ENCODE results near the gene DAAM1.

The DAAM1 gene

GRCh38 chr14:59314953-59315599 is 126.6 kb downstream of the DAAM1 start:
- no peak for DNase-seq (ENCODE audit: low read depth)

GRCh38 chr14:59316151-59316830 is 127.8 kb downstream of the DAAM1 start:
- DNase-seq (ENCODE audit: low read depth) = no peak

GRCh38 chr14:59317346-59317745 is 128.9 kb downstream of the DAAM1 start:
- no peak for DNase-seq (ENCODE audit: low read depth)

GRCh38 chr14:59317798-59318505 is 129.5 kb downstream of the DAAM1 start:
- no peak for DNase-seq (ENCODE audit: low read depth)

DNA sequence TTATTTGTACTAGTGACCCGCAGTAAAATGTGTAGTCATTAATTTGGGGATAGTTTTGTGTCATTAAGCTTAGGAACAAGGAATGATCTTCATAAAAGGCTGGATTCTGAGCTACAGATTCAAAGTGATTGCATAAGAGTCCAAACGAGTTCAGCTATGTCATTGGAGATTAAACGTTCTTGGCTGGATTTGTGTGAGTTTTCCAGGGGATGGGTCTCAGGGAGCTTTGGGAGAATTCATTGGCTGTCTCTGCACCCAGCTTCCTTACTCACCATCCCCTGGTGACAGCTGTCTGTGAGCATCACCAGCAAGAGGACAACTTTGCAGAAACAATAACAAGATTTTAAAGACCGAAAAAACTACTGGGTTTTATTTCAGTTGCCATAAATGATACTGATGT is 130.4 kb downstream of the DAAM1 start:
- DNase-seq (ENCODE audit: low read depth) = no peak

DNA sequence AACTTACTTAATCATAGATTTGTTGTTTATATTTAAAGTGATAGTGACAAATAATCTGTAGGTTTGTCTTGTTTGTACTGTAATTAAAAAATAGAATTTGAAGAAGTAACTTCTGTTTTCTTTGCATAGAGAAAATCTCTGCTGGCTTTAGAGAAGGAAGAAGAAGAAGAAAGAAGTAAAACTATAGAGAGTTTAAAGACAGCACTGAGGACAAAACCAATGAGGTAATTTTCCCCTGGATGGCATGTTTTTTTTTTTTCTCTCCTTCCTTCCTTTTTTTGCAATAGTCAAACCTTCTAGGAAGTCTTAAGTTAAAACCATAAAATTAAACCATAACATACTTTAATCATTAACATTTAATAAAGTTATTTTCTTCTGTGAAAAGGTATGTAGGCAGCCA is 131.9 kb downstream of the DAAM1 start:
- no peak for DNase-seq (ENCODE audit: low read depth)

DNA sequence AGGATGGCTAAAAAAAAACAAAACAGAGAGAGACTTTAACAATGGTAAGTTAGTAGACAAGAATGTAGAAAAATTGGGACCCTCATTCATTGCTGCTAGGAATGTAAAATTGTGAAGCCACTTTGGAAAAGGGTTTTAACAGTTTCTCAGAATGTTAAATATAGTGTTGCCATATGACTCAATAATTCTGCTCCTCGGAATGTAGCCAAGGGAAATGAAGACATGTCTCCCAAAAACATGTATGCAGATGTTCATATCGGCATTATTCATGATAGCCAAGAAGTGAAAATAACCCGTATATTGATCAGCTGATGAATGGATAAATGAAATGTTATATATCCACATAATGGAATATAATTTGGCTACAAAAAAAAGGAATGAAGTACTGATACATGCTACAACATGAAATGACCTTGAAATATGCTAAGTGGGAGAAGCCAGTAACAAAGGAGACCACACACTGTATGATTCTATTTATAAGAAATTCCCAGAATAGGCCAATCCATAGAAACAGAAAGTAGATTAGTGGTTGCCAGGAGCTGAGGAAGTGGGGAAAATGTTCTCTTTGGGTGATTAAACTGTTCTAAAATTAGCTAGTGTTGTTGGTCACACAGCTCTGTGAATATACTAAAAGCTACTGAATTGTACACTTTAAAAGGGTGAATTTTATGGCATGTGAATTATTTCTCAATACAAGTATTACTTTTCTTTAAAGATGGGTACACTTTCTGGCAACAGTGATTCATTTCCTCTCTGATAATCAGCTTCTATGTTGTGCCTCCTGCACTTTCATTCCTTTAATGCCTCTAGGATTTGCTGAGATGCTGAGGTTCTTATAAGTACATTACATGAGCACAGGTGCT is 132.5 kb downstream of the DAAM1 start:
- DNase-seq (ENCODE audit: low read depth) = no peak

- no peak for DNase-seq (ENCODE audit: low read depth)
Measured at GRCh38 chr14:59321626-59321949, 133.1 kb downstream of the DAAM1 start.

DNA sequence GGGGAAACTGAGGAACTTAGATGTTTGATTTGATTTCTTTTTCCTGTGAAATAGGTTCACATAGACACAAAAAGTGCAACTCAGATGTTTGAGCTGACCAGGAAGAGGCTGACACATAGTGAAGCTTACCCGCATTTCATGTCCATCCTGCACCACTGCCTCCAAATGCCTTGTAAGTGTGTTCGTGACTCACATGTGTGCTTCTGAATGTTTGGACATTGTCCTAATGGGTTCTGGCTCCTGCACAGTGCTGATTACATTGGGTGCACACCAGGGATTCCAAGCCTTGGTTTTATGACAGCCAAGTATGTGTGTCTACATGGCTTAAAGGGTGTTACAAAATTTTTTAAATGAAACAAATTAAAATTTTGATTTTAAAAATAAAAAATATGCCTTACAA is 137.4 kb downstream of the DAAM1 start:
- no peak for DNase-seq (ENCODE audit: low read depth)

- no peak for DNase-seq (ENCODE audit: low read depth)
Measured at GRCh38 chr14:59328454-59328853, 140.0 kb downstream of the DAAM1 start.

- DNase-seq (ENCODE audit: low read depth) = no peak
Measured at GRCh38 chr14:59330455-59330854, 142.0 kb downstream of the DAAM1 start.

DNA sequence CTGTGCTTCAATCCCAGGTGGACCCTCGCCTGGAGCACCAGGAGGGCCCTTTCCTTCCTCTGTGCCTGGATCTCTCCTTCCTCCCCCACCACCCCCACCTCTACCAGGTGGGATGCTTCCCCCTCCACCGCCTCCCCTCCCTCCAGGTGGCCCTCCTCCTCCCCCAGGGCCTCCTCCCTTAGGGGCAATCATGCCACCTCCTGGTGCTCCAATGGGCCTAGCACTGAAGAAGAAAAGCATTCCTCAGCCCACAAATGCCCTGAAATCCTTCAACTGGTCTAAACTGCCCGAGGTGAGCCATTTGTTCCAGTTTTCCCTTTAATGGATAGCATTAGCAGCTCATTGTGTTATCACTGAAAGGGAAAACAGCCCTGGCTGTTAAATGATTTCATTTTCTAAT is 142.8 kb downstream of the DAAM1 start:
- no peak for DNase-seq (ENCODE audit: low read depth)

DNA sequence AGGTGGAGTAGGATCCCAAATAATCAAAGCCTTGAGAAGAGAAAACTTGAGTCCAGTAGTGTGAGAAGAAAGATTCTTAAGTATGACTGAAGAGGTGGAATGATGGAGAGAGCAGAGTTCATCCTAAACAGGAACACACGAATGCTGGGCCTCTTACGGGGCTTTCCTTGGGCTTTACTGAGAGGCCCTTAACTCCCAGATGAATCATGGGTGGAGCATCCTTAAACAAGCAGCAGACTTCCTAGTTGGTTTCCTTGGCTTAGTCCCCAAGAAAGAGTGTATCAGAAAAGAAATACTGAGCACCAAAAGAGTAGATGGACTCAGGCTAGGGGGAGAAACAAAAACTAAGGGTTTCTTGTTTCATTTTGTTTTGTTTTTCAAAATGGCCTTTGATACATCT is 144.3 kb downstream of the DAAM1 start:
- no peak for DNase-seq (ENCODE audit: low read depth)

DNA sequence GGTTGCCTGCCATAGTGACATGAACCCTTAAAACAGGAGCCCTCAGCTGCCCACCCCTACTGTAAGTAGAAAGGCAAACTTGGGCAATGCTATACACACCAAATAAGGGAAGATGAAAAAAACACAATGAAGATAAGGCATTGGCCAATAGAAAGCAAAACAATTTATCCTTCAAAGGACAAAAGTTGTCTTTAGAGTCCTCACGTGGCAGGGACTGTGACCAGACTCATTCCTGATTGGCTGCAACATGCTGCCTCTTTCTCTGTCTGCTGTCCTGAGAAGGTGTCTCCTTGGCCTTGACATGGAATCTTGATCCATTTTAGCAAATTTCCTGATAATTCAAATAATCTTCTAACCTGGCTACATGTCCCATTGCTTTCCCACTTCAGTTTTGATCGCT is 144.8 kb downstream of the DAAM1 start:
- DNase-seq (ENCODE audit: low read depth) = no peak

DNA sequence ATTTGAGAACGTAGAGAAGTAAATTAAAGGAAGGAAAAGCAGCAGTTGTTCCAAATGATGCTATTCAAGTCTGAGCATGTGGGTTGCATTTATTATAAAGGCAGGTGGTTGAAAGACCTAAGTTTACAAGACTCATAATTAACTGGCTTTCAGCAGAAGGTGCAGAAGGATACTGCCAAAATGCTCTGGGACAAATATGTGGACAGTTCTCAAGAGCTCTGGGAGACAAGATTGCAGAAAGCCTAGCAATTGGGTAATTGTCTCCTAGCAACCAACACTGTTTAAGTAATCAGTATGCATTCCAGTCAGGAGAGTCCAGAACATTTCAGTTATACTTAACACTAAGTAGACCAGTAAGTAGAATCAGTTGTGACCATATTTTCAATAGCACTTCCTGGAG is 145.2 kb downstream of the DAAM1 start:
- no peak for DNase-seq (ENCODE audit: low read depth)

DNA sequence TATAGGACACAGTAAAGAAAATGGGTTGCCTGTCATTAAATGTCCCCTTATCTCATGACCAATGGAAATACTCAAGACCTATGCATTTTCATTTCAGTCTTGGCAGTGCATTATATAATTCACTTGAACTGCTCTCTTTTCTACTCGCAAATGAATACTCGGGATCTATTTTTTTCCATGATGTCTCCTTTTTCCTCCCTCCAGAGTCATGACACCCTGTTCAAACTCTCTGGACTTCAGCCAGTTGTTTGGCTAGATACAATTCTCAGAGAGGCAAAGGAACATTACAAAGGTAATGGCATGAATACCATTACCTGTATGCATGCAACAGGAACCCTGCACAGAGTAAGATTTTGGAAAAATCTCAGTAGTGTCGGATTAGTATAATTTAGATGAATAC is 145.8 kb downstream of the DAAM1 start:
- DNase-seq (ENCODE audit: low read depth) = no peak

GRCh38 chr14:59336098-59336497 is 147.6 kb downstream of the DAAM1 start:
- no peak for DNase-seq (ENCODE audit: low read depth)

DNA sequence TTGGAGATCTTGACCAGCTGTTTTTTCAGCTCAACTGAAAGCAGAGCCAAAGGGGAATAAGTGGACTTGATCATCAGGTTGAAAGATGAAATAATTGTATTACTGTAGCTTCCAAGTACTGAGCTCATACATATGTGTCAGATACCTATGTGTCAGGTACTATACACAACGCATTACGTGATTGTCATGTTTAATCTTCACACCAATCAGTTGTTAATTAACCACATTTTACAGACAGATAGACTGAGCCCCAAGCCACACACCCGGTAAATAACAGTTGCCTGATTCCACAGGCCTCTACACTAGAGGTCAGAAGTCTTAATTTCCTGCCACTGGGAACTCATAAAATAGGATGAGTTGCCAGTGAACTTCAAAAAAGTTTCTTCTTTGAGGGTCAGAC is 148.2 kb downstream of the DAAM1 start:
- no peak for DNase-seq (ENCODE audit: low read depth)

DNA sequence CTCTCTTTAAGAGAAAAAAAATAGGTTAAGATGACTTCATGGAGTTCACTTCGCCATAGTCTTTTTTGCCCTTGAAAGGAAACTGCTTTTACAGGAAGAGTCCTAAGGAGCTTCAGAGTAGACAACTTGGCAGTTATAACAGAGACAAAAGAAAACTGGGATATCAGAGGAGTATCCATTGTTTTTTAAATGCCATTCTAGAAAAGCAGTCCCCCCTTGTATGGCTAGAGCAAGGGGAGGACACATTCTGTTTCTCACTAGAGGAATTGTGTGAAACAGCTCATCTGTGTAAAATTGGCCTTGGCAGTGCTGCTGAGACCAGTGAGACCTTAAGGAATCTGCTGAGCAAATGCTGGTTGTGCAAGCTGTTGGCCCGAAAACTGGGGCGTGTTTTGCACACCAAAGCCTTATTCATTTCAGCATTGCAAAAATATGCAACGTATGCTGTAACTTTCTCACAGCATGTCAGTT is 148.7 kb downstream of the DAAM1 start:
- no peak for DNase-seq (ENCODE audit: low read depth)

DNA sequence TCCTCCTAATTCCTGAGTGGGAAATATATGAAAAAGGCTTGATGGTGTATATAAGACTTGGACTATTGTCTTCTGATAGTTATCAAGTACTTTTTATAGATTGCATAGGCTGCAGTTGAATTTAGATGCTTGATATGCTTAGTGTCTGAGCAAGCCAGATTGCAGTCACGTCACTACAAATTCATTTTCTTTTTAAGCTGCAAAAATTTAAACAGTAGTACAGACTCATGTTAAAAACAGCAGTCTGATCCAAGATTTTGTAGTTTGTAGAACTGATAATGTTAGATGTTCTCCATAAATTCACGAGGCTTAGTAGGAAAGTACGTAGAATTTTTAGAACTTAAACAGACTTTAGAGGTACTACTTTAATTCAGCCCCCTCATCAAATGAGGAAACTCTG is 150.3 kb downstream of the DAAM1 start:
- DNase-seq (ENCODE audit: low read depth) = no peak

- no peak for DNase-seq (ENCODE audit: low read depth)
Measured at GRCh38 chr14:59339524-59340330, 151.3 kb downstream of the DAAM1 start.

Data from T-helper 22 cell (primary cell).